DMS153 (cell line): Measurements from ENCODE around the gene CXXC5.

Experiments
- DNase-seq: peaks from one replicate; lab custom pipeline; 2025; lab: John Stamatoyannopoulos, UW

The CXXC5 gene

GRCh38 chr5:139638090-139638735, 9.9 kb upstream of the CXXC5 start:
- peak; percentile 51 for DNase-seq

- no peak for DNase-seq
These were observed 9.2 kb upstream of the CXXC5 start for GRCh38 chr5:139638736-139639618.

GRCh38 chr5:139639619-139640380, 8.3 kb upstream of the CXXC5 start:
- DNase-seq, result no peak

- DNase-seq, result no peak
These were observed 7.6 kb upstream of the CXXC5 start for GRCh38 chr5:139640421-139641115.

GRCh38 chr5:139641116-139642080, 6.8 kb upstream of the CXXC5 start:
- no peak for DNase-seq

- DNase-seq, result no peak
These were observed 5.9 kb upstream of the CXXC5 start for GRCh38 chr5:139642213-139642612.

- no peak for DNase-seq
These were observed 5.0 kb upstream of the CXXC5 start for GRCh38 chr5:139642891-139643871.

DNA sequence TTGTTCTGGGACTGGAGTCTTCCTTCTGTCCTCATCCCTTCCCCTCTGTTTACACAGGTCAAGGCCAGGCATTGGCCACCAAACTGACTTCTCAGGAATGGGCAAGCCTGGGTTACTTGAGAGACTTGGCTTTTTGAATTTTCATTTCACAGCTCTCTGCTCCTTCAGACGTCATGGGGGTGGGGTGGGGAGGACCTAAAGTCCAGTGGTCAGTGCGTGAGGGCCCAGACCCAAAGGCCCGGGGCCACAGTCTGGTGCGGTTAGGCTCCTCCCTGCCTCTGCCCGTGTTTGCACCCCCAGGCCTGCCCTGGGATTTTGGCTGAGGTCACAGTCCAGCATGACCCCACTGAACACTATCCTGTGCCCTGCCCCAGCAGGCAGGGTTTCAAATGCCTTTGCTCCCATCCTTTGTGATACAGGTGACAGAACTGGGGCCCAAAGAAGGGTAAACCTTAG, 4.1 kb upstream of the CXXC5 start:
- no peak for DNase-seq

DNA sequence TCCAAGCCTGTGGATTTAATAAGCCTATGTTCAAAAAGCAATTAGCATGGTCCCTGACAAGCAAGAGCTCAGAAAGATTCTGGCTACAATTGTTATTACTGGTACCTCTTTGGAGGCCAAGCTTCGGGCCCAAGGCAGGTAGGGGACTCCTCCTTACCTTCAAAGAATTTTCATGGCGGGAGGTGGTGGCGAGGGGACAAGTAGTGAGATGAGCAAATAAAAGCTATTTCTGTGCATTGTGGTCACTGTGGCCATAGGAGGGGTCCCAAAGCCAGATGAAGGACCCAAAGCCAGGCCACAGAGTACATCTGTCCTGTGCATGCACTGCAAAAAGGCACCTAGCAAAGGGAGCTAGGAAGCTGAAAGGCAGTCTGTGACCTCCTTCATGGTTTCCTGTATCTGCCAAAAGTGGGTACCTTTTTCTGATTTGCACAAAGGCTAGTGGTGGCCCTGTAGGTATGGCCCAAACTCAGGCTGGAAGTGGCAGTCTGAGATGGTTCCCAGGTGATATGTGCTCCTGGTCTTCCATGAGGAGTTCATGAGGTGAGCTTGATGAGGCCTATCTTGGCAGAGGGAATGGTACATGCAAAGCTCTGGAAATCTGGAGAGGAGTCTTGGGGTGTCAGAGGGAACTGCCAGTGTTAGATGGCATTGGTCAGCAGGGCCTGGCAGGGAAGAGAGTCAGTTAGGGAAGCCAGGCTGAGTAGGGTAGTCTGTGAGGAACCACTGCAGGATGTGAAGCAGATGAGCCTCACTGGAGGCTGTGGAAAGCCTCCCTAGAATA, 3.3 kb upstream of the CXXC5 start:
- DNase-seq, result no peak

DNA sequence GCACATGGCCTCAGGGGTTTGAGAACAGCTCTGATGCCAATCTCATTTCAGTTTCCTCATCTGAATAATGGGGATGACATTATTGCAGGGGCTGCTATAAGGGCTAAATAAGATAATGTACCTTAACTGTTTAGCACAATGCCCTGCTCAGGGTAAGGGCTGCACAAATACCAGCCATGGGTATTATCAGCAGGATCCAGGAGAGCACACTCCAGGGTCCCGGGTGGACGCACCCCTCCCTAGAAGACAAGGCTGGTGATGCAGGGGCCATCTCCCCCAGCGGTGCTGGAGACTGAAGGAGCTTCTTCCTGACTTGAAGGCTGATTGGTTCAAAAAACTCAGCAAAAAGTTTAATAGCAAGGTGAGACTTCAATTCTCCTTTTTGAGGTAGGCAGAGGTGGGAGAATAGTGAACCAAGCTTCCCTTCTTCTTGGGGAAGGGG, 2.7 kb upstream of the CXXC5 start:
- no peak for DNase-seq

GRCh38 chr5:139646111-139646510, 2.0 kb upstream of the CXXC5 start:
- DNase-seq, result no peak

- no peak for DNase-seq
These were observed 1.1 kb upstream of the CXXC5 start for GRCh38 chr5:139646912-139647505.

DNA sequence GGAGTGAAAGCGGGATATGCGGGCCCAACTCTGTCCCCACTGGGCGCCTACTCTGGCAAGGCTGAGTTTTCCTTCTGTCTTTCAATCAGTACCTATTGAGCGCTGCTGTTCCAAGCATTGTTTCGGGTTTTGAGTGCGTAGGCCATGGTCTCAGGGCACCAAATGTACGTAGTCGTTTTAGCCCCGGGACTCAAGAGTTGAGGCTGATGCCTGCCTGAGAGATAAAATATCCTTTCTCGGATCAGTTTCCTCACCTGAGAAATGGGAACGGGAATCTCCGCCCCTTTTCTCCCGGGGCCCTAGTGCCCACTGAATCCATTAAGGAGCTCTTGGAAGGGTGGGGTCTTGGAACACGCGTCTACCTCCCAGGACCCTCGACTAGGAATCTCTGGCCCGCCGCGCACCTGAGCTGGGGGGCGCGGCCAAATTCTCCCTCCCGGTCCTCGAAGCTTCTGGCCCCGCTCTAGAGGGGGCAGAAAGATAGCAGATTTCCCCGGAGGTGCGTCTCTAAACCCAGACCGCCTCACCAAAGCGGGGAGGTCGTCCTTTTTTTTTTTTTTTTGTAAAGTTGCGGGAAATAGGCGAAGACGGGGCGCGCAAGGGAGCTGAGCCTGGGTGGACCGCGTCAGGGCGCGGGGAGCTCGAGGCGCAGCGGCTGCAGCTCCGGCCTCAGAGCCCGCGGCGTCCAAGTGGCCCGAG, 494 bp upstream of the CXXC5 start:
- DNase-seq, result no peak

GRCh38 chr5:139649082-139649991, 1.2 kb downstream of the CXXC5 start:
- no peak for DNase-seq

GRCh38 chr5:139650031-139650688, 2.0 kb downstream of the CXXC5 start:
- DNase-seq, result no peak

DNA sequence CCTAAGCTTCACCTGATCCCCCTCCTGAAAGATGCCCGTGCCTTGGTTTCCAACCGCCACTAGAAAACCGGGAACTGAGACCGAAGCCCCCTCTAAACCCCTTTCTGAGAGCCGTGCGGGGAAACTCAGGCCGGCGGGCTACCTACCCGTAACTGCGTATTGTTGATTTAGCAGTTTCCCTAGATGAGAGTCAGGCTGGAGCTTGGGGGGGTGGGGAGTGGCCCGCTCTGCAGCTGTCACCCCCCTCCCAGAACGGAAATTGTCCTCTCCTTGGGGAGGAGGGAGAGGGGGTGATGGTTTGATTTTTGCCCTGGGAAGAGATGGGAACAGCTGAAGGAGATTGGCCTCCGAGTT, 2.5 kb downstream of the CXXC5 start:
- no peak for DNase-seq
